ENCODE results near the gene UPK3BL1.
"Not testable (repeated sequence)": the region's sequence is repeated elsewhere in the genome, so short reads cannot be mapped to it uniquely, and the experiment has no call there.

- TF ChIP-seq GABPA (IDR thresholded peaks at IDR 0.05; ENCODE audit: low read depth); ELF1 (IDR thresholded peaks at IDR 0.05); CTCF (IDR thresholded peaks at IDR 0.05); REST (IDR thresholded peaks at IDR 0.05; ENCODE audit: low read depth, low read length); USF2 (IDR thresholded peaks at IDR 0.05; ENCODE audit: borderline replicate concordance, low read depth, low read length); TAF1 (IDR thresholded peaks at IDR 0.05; ENCODE audit: borderline replicate concordance, low read depth, low read length); MAX (IDR thresholded peaks at IDR 0.05; ENCODE audit: low read depth); RAD21 (IDR thresholded peaks at IDR 0.05; ENCODE audit: low read length); POLR2AphosphoS5 (IDR thresholded peaks at IDR 0.05; ENCODE audit: low read depth, low read length); RXRA (IDR thresholded peaks at IDR 0.05; ENCODE audit: borderline replicate concordance, low read depth); PBX3 (IDR thresholded peaks at IDR 0.05); IRF3 (IDR thresholded peaks at IDR 0.05; ENCODE audit: low read depth, low read length): not testable (repeated sequence)
These were observed 31.4 kb downstream of the UPK3BL1 start for GRCh38 chr7:102611013-102611674.

Measured in SK-N-SH (cell line).